Chondrocyte (in vitro differentiated cells): ENCODE results near the gene ARAP2. TPM values are rescaled to one million over a fixed set of nuclear protein-coding genes. Genes with fewer than 3 reads are reported as not detected.

Source experiments
- DNase-seq: peaks from one replicate; pipeline ENCODE4 v3.0.0; 2021; ENCODE audit warnings: mixed read lengths, low spot score
- H3K27ac Mint-ChIP-seq: one replicate; pipeline ENCODE4 v1.8.0; 2021; ENCODE audit warnings: mild to moderate bottlenecking, moderate library complexity, mixed read lengths; ENCODE audit not compliant: unreplicated experiment
- H3K27me3 Mint-ChIP-seq: 2 replicates; pipeline ENCODE4 v1.8.0; 2021; ENCODE audit warnings: low read depth, mixed read lengths
- H3K36me3 Mint-ChIP-seq: 2 replicates; pipeline ENCODE4 v1.8.0; 2021; ENCODE audit warnings: low read depth, mixed read lengths
- H3K4me1 Mint-ChIP-seq: 2 replicates; pipeline ENCODE4 v1.8.0; 2021; ENCODE audit warnings: low read depth, mild to moderate bottlenecking, mixed read lengths
- H3K4me3 Mint-ChIP-seq: one replicate; pipeline ENCODE4 v1.8.0; 2021; ENCODE audit warnings: mild to moderate bottlenecking, moderate library complexity, mixed read lengths; ENCODE audit not compliant: unreplicated experiment
- H3K9me3 Mint-ChIP-seq: 2 replicates; pipeline ENCODE4 v1.8.0; 2021; ENCODE audit warnings: low read depth, mixed read lengths
- total RNA-seq: library from RNA; stranded (reverse); gene quantifications from 3 replicates; pipeline ENCODE4 v1.2.1, GENCODE V29; 2021
- TF ChIP-seq, protein P1 (sequence below): fragments of 200-600 bp; sonication (generic); IDR thresholded peaks from 2 replicates; pipeline ENCODE4 v1.5.0; 2021; ENCODE audit warnings: antibody characterized with exemption, mild to moderate bottlenecking, moderate library complexity

The ARAP2 gene
- total RNA-seq, 1 donor from 2014 or later, result 1.6 TPM

DNA sequence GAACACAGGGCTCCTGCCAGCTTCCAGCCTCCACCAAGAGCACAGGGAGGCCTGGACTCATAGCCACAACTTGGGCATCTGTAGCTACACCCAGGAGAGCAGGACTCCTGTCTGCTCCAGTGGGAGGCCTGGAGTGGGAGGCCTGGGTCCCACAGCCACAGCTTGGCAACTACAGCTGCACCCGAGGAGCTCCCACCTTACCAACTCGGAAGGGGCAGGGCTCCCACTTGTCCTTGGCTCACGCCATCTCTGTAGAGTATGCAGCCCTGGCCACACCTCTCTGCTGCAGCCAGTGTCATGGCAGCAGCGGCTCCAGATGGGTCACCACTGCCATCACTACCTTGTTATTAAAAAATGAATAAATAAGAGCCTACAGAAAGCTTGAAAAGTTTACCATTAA, 45.5 kb downstream of the ARAP2 start:
- H3K9me3 Mint-ChIP-seq, result no peaks in the 10 kb centered on the region
- H3K36me3 Mint-ChIP-seq, result no peaks in the 10 kb centered on the region
- no peak for DNase-seq
- no peaks in the 10 kb centered on the region for H3K27me3 Mint-ChIP-seq
- TF ChIP-seq, protein P1, sequence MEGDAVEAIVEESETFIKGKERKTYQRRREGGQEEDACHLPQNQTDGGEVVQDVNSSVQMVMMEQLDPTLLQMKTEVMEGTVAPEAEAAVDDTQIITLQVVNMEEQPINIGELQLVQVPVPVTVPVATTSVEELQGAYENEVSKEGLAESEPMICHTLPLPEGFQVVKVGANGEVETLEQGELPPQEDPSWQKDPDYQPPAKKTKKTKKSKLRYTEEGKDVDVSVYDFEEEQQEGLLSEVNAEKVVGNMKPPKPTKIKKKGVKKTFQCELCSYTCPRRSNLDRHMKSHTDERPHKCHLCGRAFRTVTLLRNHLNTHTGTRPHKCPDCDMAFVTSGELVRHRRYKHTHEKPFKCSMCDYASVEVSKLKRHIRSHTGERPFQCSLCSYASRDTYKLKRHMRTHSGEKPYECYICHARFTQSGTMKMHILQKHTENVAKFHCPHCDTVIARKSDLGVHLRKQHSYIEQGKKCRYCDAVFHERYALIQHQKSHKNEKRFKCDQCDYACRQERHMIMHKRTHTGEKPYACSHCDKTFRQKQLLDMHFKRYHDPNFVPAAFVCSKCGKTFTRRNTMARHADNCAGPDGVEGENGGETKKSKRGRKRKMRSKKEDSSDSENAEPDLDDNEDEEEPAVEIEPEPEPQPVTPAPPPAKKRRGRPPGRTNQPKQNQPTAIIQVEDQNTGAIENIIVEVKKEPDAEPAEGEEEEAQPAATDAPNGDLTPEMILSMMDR, result no peak
- H3K27ac Mint-ChIP-seq, result no peak overlapping the region
- H3K4me3 Mint-ChIP-seq, result no peak overlapping the region
- no peaks in the 10 kb centered on the region for H3K4me1 Mint-ChIP-seq

DNA sequence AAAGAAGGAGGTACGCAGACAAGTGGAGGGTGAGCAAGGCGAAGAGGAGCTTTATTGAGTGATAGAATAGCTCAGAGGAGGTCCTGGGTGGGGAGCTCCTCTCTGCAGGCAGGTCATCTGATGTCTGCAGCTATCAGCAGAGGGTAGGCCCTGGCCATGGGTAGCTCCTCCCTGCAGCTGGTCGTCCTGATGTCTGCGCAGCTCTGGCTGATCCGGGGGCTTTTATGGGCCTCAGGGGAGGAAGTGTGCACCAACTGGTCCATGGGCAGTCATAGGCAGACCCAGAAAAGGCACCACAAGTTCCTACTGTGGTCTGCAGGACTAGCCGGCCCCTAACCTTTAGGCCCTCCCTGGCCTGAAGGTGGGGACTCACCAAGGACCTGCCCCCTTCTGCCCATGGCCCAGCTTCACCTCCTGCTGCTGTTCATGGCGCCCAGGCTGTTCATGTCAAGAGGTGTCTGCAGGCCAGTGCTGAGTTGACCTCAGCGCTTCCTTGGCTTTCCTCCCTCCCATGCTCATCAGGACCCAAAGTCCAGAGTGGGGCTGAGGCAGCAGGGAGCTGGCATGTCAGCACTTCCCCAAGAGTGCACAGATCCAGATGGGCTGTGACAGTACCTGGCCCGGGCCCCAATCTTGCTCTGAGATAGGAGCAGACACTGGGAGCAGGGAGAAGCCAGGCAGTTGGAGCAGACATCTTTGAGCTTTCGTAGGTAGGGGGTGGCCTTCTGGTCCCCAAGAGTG, 46.1 kb downstream of the ARAP2 start:
- no peak overlapping the region for H3K27ac Mint-ChIP-seq
- no peak overlapping the region for H3K4me3 Mint-ChIP-seq
- no peaks in the 10 kb centered on the region for H3K4me1 Mint-ChIP-seq
- H3K27me3 Mint-ChIP-seq, result no peaks in the 10 kb centered on the region
- no peaks in the 10 kb centered on the region for H3K9me3 Mint-ChIP-seq
- TF ChIP-seq, protein P1, result no peak
- no peaks in the 10 kb centered on the region for H3K36me3 Mint-ChIP-seq
- DNase-seq, result no peak

DNA sequence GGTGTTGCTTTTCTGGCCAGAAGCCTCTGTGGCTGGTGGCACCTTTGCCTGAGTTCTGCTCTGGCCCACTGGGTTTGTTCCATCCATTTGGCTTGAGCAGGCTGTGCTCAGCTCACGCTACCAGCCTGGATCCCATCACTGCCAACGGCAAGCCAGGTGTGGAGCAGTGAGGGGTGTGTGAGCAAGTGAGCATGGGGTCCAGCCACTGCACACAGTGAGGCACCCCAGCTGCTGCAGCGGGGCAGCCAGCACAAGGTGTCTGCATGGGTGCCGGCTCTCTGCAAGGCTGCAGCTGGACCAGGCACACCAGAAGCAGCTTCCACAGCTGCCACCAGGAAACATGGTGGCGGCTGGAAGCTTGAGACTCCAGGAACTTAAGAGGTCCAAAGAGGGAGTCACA, 46.8 kb downstream of the ARAP2 start:
- Mint-ChIP-seq H3K4me1 (no peaks in the 10 kb centered on the region), H3K4me3 (no peak overlapping the region), H3K9me3 (no peaks in the 10 kb centered on the region), H3K27me3 (no peaks in the 10 kb centered on the region), H3K36me3 (no peaks in the 10 kb centered on the region), H3K27ac (no peak overlapping the region)
- TF ChIP-seq, protein P1, result no peak
- DNase-seq, result no peak

DNA sequence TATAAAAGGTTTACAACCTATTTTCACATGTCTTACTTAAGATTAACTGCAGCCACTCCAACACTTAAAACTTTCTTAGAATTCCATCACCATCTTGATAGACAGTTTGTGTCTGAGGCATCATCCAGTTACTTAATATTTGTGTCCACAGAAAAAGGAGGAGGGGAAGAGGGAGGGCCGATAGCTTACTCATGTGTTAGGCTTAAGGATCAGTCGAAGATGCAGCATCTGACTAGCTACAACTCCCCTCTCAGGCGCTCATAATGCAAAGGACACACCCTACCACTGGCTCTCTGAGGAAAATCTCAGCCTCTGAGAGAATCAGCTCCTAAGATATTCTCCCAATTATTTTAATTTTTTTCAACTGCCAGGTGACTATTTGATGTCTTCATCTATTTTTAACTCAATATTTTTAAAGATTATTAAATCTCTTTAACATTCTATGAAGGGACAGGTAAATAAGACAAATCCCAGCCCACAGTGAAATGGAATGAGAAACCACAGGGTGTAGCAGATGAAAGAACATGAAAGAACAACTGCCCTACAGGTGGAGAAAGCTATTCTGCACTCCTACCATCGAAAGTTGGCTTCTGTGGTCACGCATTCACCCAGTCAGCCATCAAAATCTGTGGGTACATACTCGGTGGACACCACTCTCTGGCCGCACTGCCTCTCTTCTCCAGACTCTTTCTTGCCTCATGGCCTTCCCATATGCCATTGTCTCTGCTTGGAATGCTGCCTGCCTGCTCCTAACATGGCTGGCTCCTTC, 48.0 kb downstream of the ARAP2 start:
- Mint-ChIP-seq H3K27me3 (no peaks in the 10 kb centered on the region), H3K4me3 (no peak overlapping the region), H3K9me3 (no peaks in the 10 kb centered on the region), H3K27ac (no peak overlapping the region), H3K4me1 (no peaks in the 10 kb centered on the region), H3K36me3 (no peaks in the 10 kb centered on the region)
- no peak for DNase-seq
- TF ChIP-seq, protein P1, result no peak

DNA sequence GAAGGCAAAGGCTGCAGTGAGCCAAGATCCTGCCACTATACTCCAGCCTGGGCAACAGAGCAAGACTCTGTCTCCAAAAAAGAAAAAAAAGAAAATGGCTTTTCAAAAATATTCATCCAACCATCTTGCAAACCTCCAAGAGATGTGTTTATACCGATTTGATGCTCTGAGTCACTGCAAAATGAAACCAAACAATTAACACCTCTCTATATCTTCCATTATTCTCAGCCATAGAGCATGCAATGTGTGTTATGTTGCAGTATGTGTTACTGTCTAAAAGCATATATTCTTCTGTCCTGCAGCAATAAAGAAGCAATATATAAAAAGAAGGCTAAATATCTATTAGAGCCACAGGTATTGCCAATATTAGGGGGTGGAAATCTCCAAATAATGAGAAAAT, 51.4 kb downstream of the ARAP2 start:
- no peak overlapping the region for H3K4me3 Mint-ChIP-seq
- no peak for DNase-seq
- TF ChIP-seq, protein P1, result no peak
- H3K9me3 Mint-ChIP-seq, result no peaks in the 10 kb centered on the region
- H3K27me3 Mint-ChIP-seq, result no peaks in the 10 kb centered on the region
- no peaks in the 10 kb centered on the region for H3K36me3 Mint-ChIP-seq
- no peak overlapping the region for H3K27ac Mint-ChIP-seq
- H3K4me1 Mint-ChIP-seq, result peaks cover 6% of the 10 kb centered on the region
